ENCODE results near the gene KCP.

The KCP gene

DNA sequence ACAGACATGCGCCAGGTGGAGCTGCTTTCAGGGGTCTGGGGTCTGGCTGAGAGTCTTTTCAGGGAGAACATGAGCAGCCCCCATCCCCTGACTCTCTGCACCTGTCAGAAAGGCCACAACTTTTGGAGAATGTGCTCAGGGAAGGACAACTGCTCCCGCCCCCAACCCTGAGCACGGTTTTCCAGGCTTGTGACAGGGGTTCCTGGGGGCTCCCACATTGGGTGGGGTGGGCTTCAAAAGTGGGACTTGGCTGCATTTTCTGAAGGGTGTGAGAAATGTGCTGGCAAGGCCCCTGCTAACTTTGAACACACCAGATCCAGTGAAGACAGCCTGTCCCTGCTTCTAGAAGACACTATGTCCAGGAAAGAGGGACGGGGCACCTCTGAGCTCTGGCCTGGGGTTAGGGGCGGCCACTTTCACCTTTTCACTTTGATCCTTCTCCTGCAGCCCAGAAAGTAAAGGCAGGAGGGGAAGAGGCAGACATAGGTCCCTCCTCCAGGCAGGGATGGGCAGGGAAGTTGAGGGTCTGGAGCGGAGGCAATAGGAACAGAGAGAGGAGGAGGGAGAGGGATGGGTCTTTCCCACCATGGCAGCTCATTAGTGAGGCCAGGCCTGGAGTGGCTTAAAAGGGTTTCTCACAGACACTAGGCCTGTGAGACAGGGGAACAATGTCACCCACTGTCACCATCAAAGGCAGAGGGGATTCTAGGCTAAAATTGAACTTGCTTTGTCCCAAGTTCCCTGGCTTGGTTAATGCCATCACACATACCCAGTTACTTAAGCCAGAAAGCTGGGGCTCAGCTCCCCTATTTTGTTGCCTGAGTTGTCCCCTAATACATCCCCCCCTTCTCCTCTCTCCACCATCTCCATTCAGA is 1.5 kb downstream of the KCP start:
- Histone ChIP-seq H3K27me3 (ENCODE audit: low read depth, low read length) (no peaks in the 10 kb centered on the region), H4K20me1 (ENCODE audit: insufficient read depth, low read length) (no peaks in the 10 kb centered on the region), H3K27ac (ENCODE audit: low read length) (no peak overlapping the region), H3K4me2 (ENCODE audit: low read length) (no peak overlapping the region), H2AFZ (ENCODE audit: low read depth, low read length) (no peak overlapping the region), H3K9me3 (ENCODE audit: insufficient read depth, low read length) (no peaks in the 10 kb centered on the region), H3K9ac (ENCODE audit: low read length) (no peak overlapping the region), H3K36me3 (replicated peaks; ENCODE audit: low read depth, low read length) (no peaks in the 10 kb centered on the region), H3K79me2 (ENCODE audit: low read length) (no peaks in the 10 kb centered on the region), H3K4me3 (ENCODE audit: low read length) (no peak overlapping the region), H3K4me1 (ENCODE audit: low read length) (peaks cover 50% of the 10 kb centered on the region)
- TF ChIP-seq EZH2phosphoT487 (IDR thresholded peaks at IDR 0.05; ENCODE audit: low read depth): no peak

DNA sequence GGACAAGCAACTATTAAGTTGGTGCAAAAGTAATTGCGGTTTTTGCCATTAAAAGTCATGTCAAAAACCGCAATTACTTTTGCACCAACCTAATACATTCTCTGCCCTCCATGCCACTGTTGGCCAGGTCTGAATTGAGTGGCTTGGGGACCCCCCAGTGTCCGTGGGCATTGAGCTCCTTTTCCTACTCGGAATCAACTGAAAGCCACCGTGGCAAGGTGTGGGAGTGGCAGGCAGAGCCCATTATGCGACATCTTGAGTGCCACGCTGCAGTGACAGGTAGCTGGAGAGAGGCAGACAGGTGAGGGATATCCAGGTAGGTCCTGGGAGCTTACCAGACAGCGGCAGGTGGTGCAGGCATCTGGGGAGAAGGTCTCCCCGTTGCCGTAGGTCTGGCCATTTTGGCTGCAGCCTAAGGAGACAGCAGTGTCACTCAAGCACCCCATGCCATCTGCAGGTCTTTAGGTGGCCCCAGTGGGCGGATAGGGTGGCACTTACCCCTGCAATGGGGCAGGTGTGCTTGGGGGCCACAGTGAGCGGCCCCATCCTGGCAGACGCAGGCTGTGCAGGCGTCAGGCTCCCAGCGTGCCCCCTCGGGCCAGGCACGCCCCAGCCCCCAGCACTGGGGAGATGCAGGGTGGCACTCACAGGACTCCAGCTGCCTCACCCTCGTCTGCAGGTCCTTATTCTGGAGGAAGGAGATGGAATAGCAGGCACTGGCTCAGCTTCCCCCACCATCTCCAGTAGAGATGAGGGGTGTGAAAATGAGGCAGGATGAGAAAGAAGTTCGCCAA is 3.5 kb downstream of the KCP start:
- H3K9ac ChIP-seq (ENCODE audit: low read length): no peak overlapping the region
- no peaks in the 10 kb centered on the region for H3K79me2 ChIP-seq (ENCODE audit: low read length)
- H3K4me1 ChIP-seq (ENCODE audit: low read length): peaks cover 37% of the 10 kb centered on the region
- H3K4me3 ChIP-seq (ENCODE audit: low read length): no peak overlapping the region
- no peaks in the 10 kb centered on the region for H3K36me3 ChIP-seq (replicated peaks; ENCODE audit: low read depth, low read length)
- no peak overlapping the region for H3K27ac ChIP-seq (ENCODE audit: low read length)
- H4K20me1 ChIP-seq (ENCODE audit: insufficient read depth, low read length): no peaks in the 10 kb centered on the region
- H3K27me3 ChIP-seq (ENCODE audit: low read depth, low read length): no peaks in the 10 kb centered on the region
- H3K4me2 ChIP-seq (ENCODE audit: low read length): no peak overlapping the region
- no peaks in the 10 kb centered on the region for H3K9me3 ChIP-seq (ENCODE audit: insufficient read depth, low read length)
- H2AFZ ChIP-seq (ENCODE audit: low read depth, low read length): no peak overlapping the region
- TF ChIP-seq EZH2phosphoT487 (IDR thresholded peaks at IDR 0.05; ENCODE audit: low read depth): no peak
- TF ChIP-seq, protein P1, sequence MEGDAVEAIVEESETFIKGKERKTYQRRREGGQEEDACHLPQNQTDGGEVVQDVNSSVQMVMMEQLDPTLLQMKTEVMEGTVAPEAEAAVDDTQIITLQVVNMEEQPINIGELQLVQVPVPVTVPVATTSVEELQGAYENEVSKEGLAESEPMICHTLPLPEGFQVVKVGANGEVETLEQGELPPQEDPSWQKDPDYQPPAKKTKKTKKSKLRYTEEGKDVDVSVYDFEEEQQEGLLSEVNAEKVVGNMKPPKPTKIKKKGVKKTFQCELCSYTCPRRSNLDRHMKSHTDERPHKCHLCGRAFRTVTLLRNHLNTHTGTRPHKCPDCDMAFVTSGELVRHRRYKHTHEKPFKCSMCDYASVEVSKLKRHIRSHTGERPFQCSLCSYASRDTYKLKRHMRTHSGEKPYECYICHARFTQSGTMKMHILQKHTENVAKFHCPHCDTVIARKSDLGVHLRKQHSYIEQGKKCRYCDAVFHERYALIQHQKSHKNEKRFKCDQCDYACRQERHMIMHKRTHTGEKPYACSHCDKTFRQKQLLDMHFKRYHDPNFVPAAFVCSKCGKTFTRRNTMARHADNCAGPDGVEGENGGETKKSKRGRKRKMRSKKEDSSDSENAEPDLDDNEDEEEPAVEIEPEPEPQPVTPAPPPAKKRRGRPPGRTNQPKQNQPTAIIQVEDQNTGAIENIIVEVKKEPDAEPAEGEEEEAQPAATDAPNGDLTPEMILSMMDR (IDR thresholded peaks at IDR 0.05; ENCODE audit: low read depth, low read length): no peak

DNA sequence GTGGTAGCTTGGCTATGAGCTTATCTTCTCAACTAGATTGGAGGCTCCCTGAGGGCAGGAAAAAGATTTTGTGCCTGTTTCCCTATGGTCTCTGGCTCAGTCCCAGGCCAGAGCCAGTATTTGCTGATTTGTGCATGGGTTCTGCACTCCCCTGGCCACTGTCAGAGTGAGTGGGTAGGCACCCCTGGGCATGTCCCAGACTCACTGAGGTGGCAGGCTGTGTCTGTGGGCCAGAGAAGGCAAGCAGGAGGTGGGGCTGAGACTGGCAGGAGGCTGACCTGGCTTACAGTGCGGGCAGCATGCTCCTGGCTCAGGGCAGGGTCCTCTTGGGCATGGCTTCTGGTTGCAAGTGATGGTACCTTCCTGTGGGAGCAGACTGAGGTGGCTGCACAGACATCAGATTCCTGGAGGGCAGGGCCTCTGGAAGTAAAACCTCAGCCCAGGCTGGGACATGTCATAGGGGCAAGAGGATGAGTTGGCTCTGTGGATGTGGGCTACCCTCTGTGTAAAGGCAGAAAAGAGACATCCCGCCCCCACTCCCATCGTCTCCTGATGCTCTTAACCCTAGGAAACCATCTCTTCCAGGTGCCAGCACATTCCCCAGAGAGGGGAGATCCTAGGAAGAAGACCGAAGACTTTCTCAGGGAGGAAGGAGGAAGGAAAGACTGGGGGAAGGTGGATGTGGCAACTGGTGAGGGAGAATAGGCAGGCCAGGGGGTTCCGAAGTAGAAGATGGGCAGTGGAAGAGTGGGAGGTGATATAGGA is 4.3 kb downstream of the KCP start:
- no peaks in the 10 kb centered on the region for H4K20me1 ChIP-seq (ENCODE audit: insufficient read depth, low read length)
- H3K4me1 ChIP-seq (ENCODE audit: low read length): peaks cover 30% of the 10 kb centered on the region
- no peaks in the 10 kb centered on the region for H3K9me3 ChIP-seq (ENCODE audit: insufficient read depth, low read length)
- no peaks in the 10 kb centered on the region for H3K36me3 ChIP-seq (replicated peaks; ENCODE audit: low read depth, low read length)
- H3K27me3 ChIP-seq (ENCODE audit: low read depth, low read length): no peaks in the 10 kb centered on the region
- no peak overlapping the region for H3K9ac ChIP-seq (ENCODE audit: low read length)
- H3K4me3 ChIP-seq (ENCODE audit: low read length): no peak overlapping the region
- H3K27ac ChIP-seq (ENCODE audit: low read length): no peak overlapping the region
- no peak overlapping the region for H2AFZ ChIP-seq (ENCODE audit: low read depth, low read length)
- no peak for TF ChIP-seq EZH2phosphoT487 (IDR thresholded peaks at IDR 0.05; ENCODE audit: low read depth)
- TF ChIP-seq, protein P1 (IDR thresholded peaks at IDR 0.05; ENCODE audit: low read depth, low read length): no peak
- H3K4me2 ChIP-seq (ENCODE audit: low read length): no peak overlapping the region
- no peaks in the 10 kb centered on the region for H3K79me2 ChIP-seq (ENCODE audit: low read length)

DNA sequence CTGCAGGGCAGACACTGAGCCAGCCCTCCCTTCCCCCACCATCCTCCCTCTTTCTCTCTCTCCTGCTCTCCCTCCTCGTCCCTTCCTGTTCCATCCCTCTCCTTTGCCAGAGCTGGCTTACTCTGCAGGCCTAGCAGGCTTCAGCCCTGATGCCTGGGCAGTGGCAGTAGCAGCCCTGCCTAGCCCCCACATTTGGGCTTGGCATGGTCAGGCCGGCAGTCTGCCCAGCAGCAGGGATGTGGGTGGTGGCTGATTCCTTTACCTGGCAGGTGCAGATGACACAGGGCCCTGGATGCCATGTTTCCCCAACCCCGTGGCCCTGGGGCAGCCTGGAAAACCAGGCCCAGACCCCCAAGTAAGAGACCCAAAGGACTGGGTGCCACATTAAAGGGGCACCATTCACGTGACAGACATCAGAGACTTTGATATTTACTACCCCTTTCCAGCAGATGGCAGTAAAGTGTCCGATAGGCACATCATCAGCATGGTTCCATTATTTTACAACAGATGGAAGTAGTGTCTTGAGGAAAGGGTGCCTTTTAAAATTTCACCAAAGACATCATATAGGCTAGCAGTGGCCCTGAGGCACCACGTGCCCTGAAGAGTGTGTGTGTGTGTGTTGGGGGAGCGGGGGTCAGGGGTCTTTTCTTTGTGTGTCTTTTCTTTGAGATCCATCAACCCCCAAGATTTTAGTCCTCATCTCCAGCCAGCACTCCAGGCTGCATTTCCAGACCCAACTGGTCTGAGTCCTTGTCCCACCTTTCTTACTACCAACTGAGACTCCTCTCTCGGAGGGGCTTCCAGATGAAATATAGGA is 5.9 kb downstream of the KCP start:
- Histone ChIP-seq H3K9ac (ENCODE audit: low read length) (peak overlapping the region; percentile 65), H3K9me3 (ENCODE audit: insufficient read depth, low read length) (peaks cover 3% of the 10 kb centered on the region; the same call in 1 of the 2 replicates), H3K4me2 (ENCODE audit: low read length) (peak overlapping the region; percentile 82), H3K79me2 (ENCODE audit: low read length) (no peaks in the 10 kb centered on the region), H3K4me1 (ENCODE audit: low read length) (peaks cover 22% of the 10 kb centered on the region), H4K20me1 (ENCODE audit: insufficient read depth, low read length) (no peaks in the 10 kb centered on the region), H3K4me3 (ENCODE audit: low read length) (peak overlapping the region; percentile 67), H3K27me3 (ENCODE audit: low read depth, low read length) (no peaks in the 10 kb centered on the region), H3K27ac (ENCODE audit: low read length) (no peak overlapping the region), H2AFZ (ENCODE audit: low read depth, low read length) (peak overlapping the region; percentile 91), H3K36me3 (replicated peaks; ENCODE audit: low read depth, low read length) (no peaks in the 10 kb centered on the region)
- no peak for TF ChIP-seq EZH2phosphoT487 (IDR thresholded peaks at IDR 0.05; ENCODE audit: low read depth)
- TF ChIP-seq, protein P1 (IDR thresholded peaks at IDR 0.05; ENCODE audit: low read depth, low read length): peak; percentile 86

Data from OCI-LY3 (cell line).